HG02759 (cell line): ENCODE measurements around the gene GUCA1A.
"Not testable (repeated sequence)": the region's sequence is repeated elsewhere in the genome, so short reads cannot be mapped to it uniquely, and the experiment has no call there.

Source experiments
- ATAC-seq: cut with Tn5 transposase; IDR thresholded peaks from one replicate; pipeline ENCODE4 v1.9.1; 2021; ENCODE audit warnings: mild to moderate bottlenecking, moderate library complexity; ENCODE audit not compliant: unreplicated experiment

The GUCA1A gene

DNA sequence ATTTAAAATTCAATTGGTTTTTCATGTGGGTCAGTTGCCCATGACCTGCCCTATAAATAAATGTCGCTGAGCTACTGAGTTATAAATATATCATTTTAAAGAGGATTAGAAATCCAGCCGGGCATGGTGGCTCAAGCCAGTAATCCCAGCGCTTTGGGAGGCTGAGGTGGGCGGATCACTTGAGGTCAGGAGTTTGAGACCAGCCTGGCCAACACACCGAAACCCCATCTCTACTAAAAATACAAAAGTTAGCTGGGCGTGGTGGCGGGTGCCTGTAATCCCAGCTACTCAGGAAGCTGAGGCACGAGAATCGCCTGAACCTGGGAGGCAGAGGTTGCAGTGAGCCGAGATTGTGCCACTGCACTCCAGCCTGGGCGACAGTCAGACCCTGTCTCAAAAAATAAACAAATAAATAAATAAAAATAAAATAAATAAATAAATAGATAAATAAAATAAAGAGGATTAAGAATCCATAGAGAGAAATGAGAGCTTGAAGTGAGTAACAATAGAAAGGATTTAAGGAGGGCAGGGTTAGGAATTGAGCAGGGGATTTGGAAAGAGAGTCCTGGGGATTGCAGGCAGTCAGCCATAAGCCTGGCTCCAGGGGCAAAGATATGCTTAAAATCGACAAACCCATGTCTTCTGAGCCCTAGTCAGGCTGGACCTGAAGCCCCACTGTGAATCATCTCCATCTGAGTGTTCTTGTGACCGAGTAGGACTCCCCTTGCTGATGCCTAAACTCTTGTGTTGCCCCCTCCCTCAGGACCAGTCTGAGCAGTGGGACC lies 29.2 kb downstream of the GUCA1A start:
- ATAC-seq, result not testable (repeated sequence)

DNA sequence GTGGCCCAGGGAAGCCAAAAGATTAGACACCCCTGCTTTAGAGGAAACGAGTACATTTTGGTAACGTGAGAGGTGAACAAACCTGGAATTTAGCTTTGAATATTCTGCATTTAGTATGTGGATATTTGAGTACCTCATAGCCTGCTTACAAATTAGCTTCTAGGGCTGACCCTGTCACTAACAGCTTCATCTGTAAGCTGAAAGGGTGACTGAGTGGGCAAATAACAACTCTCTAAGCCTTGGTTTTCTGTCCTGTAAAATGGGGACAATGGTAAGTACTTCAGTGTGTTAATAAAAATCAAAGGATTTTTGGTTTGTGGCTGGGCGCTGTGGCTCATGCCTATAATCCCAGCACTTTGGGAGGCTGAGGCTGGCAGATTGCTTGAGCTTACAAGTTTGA lies 30.0 kb downstream of the GUCA1A start:
- no peak for ATAC-seq

DNA sequence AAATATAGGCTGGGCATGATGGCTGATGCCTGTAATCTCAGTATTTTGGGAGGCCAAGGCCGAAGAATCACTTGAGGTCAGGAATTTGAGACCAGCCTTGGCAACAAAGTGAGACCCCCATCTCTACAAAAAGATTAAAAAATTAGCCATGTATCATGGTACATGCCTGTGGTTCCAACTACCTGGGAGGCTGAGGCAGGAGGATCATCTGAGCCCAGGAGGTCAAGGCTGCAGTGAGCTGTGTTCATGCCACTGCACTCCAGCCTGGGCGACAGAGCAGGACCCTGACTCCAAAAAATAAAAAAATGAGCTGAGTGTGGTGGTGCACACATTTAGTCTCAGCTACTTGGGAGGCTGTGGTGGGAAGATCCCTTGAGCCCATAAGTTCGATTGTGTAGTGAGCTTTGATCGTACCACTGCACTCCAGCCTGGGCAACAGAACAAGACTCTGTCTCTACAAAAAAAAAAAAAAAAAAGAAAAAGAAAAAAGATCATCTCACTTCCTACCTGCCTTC lies 31.7 kb downstream of the GUCA1A start:
- ATAC-seq, result no peak

DNA sequence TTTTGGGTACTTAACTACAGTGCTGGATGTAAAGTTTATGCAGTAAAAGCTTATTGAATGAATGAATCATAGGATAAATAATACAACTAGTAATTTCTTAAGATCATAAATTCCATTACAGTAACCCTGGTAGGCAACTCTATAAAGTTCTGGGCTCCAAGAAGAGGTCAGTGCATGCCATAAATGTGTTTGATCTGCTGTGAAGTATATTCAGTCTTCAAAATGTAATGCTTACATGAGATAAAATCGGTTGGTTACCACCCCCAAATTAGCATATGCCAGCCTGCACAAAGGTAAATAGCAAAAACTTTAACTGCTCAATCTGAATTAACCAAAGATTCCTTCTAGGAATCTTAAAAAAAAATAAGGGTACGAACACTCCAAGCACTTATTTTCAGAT lies 34.4 kb downstream of the GUCA1A start:
- ATAC-seq, result not testable (repeated sequence)

DNA sequence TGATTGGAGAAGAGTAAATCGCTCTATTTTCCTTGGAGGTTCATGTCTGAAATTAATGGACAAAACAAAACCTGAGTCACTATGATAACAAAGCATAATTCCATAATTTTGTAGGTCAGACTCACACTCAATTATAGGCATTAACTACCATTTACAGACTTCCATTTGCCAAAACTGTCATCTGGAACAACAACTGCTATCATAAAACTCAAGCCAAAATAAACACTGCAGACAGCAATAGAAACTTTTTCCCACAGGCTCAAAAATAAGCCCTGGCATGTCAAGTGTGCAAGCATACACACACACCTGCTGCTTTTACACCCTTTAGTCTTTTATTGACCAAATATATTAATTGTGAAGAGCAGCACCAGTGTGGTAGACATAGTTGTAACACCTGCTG lies 37.4 kb downstream of the GUCA1A start:
- no peak for ATAC-seq

DNA sequence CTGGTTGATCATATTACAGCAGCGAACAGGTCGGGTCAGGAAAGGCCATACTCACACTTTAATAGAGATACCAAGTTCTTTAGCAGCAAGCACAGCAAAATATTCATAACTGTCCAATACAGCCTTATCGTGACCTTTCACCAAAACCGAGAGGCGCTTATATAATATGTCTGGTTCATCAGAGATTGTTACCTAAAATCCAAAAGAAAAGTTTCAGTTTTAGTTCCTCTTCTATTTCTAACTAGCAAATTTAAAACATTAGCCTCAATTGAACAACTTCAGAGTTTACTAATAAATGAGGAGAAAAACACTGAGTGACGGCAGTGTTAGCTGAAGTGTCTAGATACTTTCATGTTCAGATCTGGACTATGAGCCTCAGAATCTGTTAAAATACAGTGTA lies 38.6 kb downstream of the GUCA1A start:
- no peak for ATAC-seq

DNA sequence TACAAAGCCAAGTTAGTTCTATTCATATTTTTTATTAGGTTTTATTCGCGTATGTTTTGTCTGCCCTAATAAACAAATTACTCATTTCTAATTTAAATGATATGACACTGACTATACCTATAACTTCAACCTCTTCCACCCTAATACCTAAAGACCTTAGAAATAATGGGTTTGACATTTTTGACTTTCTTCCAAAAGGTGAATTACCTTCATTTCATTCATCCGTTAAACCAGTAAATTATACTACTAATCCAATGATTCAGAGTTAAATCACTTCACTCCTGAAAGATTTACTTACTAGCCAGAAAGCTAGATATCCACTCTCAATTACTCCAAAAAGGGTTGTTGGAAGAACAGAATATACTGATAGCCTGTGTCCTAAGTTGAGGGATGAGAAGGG lies 39.3 kb downstream of the GUCA1A start:
- ATAC-seq, result no peak

DNA sequence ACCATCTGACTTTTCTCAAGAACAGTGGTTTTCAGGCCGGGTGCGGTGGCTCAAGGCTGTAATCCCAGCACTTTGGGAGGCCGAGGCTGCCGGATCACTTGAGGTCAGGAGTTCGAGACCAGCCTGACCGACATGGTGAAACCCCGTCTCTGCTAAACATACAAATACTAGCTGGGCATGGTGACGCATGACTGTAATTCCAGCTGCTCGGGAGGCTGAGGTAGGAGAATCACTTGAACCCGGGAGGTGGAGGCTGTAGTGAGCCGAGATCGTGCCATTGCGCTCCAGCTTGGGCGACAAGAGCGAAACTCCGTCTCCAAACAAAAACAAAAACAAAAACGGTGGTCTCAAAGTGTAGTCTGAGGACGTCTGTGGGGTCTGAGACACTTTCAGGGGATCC lies 43.3 kb downstream of the GUCA1A start:
- not testable (repeated sequence) for ATAC-seq

DNA sequence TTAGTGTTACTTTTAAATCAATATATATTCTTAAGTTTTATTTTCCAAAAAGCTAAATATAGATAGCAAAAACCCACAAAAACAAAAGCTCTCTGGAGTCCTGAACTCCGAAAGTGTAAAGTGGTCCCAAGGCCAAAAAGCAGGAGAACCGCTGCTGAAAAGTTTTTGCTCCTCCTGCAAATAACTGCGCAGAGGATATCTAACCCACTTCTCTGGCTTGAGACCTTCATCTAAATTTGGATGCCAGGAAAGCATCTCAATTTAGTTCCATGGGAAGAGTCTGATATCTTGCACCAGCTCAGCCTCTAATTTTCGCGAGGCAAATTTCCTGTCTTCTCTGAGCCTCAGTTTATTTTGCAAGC lies 44.0 kb downstream of the GUCA1A start:
- no peak for ATAC-seq

DNA sequence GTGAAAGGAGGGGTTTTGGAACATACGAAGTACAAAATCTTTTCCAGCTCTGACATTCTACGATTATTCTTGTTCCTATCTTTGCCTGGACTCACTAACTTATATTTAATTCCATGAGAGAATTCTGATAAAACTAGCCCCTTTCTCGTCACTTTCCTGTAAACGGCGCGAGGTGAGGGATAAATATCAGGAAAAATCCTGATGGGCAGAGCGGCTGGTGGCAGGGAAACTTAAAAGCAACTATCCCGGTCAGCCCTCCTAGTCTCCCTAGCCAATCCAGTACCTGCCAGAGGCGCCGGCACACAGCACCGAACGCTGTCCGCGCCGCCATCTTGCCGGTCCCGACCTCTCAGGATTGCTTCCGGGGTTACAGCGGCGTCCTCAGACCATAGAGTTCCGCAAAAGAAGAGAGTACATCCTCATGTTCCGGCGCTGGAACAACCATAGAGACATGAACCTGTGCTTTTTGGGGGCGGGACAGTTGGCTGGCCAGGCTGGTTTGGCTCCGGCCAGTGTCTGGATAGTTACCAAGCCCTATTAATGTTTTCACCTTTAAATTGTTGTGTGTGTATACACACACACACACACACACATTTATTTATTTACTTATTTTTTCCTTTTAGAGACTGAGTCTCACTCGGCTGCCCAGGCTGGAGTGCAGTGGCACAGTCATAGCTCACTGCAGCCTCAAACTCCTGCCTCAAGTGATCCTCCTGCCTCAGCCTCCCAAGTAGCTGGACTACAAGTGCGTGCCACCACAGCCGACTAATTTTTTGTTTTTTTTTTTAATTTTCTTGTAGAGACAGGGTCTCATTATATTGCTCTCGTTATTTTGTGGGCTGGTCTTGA lies 44.6 kb downstream of the GUCA1A start, which contains the start of gene MRPS10:
Gene MRPS10, minus strand, starts transcription at position 343 of the 849 bp plus-strand sequence. Its CDS starts 12 bp downstream, at position 331.
- peak; percentile 95 for ATAC-seq

DNA sequence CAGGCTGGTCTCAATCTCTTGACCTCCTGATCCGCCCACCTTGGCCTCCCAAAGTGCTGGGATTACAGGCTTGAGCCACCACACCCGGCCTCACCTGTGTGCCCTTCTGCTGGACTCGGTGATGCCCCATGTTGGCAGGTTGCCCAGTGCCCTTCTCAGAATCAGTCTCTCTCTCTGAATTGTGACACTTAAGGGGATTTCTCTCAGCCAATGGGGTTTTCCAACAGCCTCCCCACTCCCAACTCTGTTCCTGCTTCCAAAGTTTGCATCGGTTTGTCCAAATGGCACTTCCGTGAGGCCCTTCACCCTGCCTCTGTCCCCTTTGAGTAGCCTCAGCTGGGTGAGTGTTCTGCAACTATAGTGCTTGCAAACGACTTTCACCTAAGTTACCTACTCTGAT lies 47.6 kb downstream of the GUCA1A start:
- ATAC-seq, result no peak

DNA sequence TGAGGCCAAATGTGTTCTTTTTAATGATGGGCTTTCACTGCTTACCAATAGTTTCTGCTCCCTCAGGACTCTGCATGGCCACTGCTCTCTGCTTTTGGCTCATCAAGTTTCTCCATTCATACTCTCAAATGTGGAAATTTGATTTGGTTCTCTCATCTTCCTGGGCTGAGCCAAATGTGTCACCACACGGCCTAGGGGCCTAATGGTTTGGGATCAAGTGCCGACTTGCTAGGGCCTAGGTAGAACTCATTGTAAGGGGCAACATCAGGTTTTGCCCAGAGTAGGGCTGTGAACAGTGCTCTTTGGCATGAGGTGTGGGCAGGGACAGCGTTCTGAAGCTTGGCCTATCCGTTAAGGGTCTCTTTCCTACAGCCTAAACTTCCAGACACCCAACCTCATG lies 48.4 kb downstream of the GUCA1A start:
- no peak for ATAC-seq

DNA sequence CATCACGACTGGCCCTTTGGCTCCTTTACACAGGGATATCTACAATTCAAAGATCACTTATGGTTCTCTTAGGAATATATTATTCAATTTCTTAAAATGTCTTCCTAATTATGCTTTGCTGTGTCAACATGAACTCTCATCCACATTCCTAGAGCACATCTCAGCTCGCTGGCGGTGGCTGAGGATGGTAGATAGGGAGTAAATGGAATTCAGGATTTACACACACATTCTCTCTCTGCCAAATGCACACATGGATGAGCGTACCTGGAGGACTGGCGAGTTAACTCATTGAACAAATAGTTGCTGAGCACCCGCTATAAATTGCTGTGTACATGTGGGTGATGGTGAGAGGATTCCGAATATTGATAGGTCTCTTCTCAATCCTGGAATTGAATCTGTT lies 49.3 kb downstream of the GUCA1A start:
- no peak for ATAC-seq

DNA sequence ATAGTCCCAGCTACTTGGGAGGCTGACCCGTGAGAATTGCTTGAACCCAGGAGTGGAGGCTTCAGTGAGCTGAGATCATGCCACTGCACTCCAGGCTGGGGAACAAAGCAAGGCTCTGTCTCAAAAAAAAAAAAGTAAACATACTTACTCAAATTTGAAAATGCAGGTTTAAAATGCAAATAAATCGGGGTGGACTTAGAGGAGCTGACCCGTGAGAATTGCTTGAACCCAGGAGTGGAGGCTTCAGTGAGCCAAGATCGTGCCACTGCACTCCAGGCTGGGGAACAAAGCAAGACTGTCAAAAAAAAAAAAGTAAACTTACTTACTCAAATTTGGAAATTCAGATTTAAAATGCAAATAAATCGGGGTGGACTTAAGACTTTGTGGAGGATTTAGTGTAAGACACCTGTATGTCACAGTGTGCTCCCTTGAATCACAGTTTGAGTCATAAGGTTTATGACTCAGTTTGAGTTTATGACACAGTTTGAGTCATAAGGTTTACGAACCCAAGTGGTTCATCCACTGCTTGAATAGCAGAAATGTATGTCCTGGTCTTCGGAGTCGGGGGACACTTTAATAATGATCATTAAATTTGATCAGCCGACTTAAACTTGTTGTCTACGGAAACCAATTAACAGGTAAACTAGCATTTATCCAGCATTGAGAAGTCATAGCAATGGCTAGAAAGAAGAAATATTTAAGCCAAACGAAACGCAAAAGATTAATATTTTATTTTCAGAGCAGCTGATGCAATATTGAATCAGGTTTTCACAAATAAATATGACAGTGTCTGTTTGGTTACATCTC lies 51.3 kb downstream of the GUCA1A start:
- peak; percentile 90 for ATAC-seq

DNA sequence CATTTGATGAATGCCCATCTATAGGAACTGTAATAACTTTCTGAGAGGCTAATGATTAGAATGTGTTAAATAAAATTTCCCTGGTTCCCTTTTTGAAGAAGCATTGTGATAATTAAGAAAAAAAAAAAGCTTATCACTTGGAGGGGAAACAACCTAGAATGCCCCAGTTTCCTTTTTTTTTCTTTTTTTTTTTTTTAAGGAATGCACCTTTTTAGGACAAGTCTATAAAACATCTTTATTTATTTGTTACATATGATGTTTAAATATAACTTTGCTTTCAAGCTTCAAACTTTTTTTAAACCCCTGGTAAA lies 51.8 kb downstream of the GUCA1A start:
- no peak for ATAC-seq

DNA sequence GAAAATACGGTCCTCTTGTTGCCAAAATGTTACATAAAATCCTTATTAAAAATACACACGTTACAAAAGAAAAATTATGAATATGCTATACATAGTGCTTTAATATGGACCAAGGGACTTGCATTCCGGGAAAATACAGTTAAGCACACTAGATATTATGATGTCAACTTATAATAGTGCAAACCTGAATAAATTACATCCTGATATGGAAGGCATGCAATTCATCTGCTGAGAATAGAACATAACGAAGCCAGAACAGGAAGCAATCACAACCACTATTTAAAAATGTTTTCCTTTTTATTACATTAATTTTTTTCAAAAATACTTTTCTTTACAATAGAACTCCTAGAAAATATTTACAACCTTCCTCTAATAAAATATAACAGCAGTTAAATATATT lies 52.3 kb downstream of the GUCA1A start:
- no peak for ATAC-seq

DNA sequence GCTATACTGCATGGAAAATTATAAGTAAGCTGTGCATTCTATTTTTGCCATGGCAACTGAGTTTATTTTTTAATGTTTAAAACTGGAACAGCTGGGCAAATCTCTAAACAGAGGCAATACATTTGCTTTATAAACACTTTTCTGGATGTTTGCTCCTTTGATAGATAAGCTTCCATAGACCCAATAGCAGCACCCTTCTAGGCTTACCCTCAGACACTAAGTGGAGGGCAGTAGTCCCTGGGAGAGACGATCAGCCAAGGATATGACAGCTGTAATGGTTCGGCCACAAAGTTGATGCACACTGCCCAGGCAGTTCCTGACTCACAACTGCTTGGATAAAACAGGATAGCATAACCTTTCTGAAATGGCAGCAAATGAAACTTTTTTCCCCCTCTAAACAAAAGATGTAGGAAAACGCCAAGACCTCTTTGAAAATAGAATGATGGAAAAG lies 53.0 kb downstream of the GUCA1A start:
- no peak for ATAC-seq

DNA sequence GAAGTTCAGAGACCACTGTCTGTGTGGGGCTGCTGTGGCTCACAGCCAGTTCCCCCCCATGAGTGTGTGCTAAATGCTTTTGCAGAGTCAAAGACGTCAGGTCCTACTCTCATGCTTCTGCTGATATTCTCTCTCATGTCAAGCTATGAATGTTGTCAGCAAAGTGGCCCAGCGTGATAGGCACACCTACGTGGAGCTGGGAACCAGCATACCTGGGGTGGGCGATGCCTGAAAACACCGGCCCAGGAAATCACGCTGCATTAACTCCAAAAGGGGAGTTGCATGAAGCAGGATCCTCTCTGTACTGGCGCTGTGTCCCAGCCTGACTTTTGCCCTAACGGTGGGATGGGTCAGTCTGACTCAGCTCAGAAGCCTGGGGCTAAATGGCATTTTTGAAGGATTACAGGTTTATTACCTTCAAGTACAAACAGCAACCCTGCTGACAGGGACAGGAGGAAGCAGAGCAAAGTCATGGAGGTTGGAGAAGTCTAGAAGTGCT lies 53.5 kb downstream of the GUCA1A start:
- no peak for ATAC-seq

DNA sequence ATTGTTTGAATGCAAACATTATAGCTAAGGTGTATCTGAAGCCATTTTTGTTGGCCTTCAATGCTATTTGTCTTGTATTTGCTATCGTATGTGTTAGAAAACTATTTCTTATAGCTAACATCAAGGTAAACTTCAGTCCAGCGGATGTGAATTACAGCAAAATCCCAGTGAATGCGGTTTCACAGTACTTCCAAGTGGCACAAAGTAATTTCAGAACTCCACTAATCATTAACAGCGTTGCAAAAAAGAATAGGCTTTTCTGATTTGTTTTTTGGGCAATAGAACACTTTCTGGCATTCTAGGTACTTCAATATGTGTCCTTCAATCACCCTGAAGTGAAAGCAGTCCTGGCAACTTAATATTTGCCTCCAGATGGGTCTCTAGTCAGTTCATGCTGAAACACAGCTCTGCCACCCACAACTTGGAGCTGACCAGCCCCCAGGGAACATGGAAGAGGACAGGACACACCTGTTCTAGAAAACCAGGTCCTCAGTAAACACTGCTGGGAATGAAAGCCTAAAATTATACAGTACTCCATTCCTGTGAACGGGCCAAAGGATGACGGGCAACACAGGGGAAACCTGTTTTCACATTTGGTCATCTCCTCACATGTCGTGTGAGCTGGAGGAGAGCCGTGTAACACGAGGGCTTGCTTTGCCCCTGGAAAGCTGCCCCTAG lies 54.1 kb downstream of the GUCA1A start:
- ATAC-seq, result no peak

DNA sequence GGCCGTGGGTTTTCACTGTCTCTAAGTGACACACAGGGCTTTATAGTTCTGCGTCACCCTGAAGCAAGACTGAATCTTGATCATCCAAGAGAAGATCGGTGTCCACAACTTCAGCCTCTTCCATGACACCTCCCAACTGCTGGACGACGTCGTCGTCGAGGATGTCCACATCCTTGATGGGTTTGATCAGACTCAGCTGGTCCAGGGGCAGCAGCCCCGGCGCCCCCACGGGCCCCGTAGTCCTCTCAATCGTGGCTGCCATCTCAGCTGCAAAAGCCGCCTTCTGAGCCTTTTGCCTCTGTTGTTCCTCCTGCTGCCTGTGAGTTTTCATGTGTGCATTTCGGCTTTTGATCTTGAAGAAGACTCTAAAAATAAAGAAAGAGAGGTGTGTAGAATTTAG lies 55.1 kb downstream of the GUCA1A start:
- ATAC-seq, result no peak
